Measurements from ENCODE around the gene PKMYT1.

The PKMYT1 gene

DNA sequence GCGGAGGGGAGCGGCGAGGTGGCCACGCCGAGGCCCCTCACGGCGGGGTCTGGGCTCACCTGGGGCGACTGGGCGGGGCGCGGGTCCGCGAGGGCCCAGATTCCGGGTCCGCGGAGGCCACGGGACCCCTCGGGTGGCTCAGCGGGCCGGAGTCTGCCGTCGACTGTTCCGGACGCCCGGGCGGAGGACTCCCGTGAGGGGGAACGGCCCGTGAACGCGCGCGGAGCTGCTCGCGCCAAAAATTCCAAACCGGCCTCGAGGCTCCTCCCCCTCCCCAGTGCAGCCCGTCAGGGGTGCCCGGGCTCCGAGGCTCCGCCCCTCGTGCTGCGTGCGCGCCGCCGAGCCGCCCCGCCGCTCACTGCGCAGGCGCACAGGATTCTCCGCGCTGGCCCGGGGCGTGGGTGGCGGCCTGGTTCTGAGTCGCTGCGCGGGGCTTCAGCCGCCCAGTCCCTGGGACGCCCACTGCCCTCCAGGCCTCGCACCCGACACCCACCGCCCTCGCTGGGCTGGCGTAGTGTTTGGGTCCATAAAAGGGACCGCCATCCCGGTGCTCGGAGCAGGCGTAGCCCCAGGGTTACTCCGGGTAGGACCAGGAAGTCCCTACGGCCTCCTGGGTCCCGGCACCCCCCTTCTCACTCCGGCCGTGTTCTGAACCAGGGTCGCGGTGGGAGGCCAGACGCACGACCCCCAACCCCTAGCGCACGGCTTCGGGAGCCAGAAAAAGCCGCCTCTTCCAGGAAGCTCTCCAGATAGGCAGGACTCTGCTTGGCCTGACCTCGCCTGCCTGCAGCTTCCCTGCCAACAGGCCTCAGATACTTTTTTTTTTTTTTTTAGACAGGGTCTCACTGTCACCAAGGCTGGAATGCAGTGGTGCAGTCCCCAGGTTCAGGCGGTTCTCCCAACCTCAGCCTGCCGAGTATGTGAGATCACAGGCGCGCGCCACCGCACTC lies at the start of gene PKMYT1:
Gene PKMYT1, minus strand, starts transcription at position 220 of the 950 bp plus-strand sequence. CDS start 789 bp downstream, outside the sequence.
- peak; percentile 88 for DNase-seq (ENCODE audit: low read depth)
- 0 out of 2 replicates have a peak, but pooled peaks have one; percentile 58 for TF ChIP-seq MYC (IDR thresholded peaks at IDR 0.05; ENCODE audit: low read depth, low read length)
- TF ChIP-seq, protein P1, sequence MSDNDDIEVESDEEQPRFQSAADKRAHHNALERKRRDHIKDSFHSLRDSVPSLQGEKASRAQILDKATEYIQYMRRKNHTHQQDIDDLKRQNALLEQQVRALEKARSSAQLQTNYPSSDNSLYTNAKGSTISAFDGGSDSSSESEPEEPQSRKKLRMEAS (IDR thresholded peaks at IDR 0.05; ENCODE audit: low read depth, low read length): peak; percentile 60; the same call in 1 of the 2 replicates
- peak; percentile 98 for TF ChIP-seq POLR2A (IDR thresholded peaks at IDR 0.05; ENCODE audit: extremely low read depth, insufficient read length)
- TF ChIP-seq, protein P2, sequence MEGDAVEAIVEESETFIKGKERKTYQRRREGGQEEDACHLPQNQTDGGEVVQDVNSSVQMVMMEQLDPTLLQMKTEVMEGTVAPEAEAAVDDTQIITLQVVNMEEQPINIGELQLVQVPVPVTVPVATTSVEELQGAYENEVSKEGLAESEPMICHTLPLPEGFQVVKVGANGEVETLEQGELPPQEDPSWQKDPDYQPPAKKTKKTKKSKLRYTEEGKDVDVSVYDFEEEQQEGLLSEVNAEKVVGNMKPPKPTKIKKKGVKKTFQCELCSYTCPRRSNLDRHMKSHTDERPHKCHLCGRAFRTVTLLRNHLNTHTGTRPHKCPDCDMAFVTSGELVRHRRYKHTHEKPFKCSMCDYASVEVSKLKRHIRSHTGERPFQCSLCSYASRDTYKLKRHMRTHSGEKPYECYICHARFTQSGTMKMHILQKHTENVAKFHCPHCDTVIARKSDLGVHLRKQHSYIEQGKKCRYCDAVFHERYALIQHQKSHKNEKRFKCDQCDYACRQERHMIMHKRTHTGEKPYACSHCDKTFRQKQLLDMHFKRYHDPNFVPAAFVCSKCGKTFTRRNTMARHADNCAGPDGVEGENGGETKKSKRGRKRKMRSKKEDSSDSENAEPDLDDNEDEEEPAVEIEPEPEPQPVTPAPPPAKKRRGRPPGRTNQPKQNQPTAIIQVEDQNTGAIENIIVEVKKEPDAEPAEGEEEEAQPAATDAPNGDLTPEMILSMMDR (IDR thresholded peaks at IDR 0.05; ENCODE audit: low read depth, low read length): no peak
- H3K4me3 ChIP-seq (ENCODE audit: low read depth, low read length): peak within 1 kb of the TSS; percentile 71

DNA sequence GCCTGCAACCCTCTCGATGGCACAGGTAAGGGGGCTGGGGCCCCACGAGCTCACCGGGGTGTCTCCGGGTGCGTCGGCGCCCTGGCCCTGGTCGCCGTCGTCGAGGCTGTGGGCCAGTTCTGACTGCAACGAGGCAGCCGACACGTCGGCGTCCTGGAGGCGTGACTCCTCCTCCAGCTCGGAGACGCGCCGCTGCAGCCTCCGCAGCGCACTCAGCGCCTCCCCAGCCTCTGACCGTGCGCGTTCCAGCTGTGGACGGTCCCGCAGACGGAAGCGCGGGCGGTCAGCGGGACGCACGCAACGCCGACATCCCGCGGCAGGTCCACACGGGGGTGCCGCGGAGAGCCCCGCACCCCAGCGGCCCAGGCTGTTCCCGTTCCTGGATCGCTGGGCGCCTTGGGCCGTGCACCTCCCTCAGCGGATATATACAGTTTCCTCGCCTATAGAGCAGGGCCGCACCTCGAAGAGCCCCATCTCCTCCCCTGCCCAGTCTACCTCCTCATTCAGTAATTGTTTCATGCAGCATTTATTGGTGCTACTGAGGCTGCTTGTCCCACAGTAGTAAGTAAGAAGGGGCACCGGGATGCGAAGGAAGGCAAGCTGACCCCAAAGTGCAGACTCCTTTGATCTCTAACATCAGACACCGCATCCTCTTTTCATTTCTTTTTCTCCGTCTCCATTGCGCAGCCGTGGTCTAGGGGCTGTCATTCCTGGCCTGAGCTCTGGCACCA lies 49.4 kb upstream of the PKMYT1 start:
- peak; percentile 56 for DNase-seq (ENCODE audit: low read depth)
- no peak overlapping the region for H3K4me3 ChIP-seq (ENCODE audit: low read depth, low read length)
- TF ChIP-seq, protein P1 (IDR thresholded peaks at IDR 0.05; ENCODE audit: low read depth, low read length): 0 out of 2 replicates have a peak, but pooled peaks have one; percentile 19
- TF ChIP-seq POLR2A (IDR thresholded peaks at IDR 0.05; ENCODE audit: extremely low read depth, insufficient read length): no peak

DNA sequence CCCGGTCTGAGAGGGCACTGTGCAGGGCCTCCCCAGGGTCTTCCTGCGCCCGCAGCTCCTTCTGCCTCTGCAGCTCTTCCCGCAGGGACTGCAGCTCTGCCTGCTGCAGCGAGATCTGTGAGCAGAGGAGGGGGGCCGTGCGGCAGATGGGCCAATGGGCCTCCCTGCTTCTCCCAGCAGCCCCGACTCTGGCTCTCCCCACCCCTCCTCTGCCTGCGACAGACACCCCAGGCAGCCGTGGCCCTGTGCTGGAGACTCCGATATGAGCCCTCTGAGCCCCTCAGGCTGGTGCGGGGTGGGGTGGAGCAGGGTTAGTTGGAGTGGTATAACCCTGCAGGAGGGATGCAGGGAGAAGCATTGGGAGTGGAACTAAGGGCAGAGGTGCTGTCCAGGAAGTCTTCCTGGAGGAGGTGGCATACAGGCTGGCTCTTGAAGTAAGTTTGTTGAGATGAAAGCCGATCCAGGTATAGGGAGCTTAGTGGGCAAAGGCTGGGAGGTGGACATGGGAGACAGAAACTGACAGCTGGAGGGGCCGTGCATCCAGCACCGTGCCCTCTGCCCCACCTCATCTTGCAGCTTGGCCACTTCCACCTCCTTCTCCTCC lies 48.6 kb upstream of the PKMYT1 start:
- TF ChIP-seq, protein P2 (IDR thresholded peaks at IDR 0.05; ENCODE audit: low read depth, low read length): no peak
- no peak for TF ChIP-seq POLR2A (IDR thresholded peaks at IDR 0.05; ENCODE audit: extremely low read depth, insufficient read length)
- TF ChIP-seq, protein P1 (IDR thresholded peaks at IDR 0.05; ENCODE audit: low read depth, low read length): no peak
- no peak for TF ChIP-seq MYC (IDR thresholded peaks at IDR 0.05; ENCODE audit: low read depth, low read length)
- H3K4me3 ChIP-seq (ENCODE audit: low read depth, low read length): no peak overlapping the region
- DNase-seq (ENCODE audit: low read depth): no peak

DNA sequence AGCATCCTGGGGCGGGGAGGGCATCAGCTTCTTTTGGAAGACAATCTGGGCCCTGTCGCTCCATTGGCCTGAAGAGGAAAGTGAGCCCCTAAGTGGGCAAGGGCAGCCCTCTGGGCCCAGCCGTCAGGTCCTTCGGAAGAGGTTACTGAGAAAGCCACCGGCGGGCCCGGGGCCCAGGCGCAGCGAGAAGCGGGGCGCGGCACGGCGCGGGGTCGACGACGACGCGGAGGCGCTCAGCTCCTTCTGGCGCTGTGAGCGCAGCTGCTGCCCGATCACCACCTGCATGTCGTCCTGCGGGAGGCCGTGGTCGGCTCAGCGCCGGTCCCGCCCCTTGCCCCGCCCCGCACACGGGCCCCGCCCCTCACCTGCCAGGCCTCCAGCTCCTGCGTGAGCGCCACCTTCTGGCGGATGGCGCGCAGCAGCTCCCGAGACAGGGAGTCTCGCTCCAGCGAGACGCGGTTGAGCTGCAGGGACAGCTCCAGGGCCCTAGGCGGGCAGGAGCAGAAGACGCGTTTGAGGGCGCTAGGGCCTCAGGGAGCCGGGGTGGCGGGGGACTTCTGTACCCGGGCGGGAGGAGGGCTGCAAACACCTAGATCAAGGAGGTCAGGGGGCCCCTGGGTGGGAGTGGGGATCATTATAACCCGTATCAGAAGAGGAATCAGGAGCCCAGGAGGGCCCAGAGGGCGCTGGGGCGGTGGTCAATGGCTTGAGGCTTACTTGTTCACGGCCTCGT lies 47.9 kb upstream of the PKMYT1 start:
- H3K4me3 ChIP-seq (ENCODE audit: low read depth, low read length): no peak overlapping the region
- peak; percentile 86 for DNase-seq (ENCODE audit: low read depth)
- TF ChIP-seq MYC (IDR thresholded peaks at IDR 0.05; ENCODE audit: low read depth, low read length) (no peak), POLR2A (IDR thresholded peaks at IDR 0.05; ENCODE audit: extremely low read depth, insufficient read length) (no peak)
- TF ChIP-seq, protein P2 (IDR thresholded peaks at IDR 0.05; ENCODE audit: low read depth, low read length): peak; percentile 68
- TF ChIP-seq, protein P1 (IDR thresholded peaks at IDR 0.05; ENCODE audit: low read depth, low read length): peak; percentile 43; the same call in 1 of the 2 replicates

DNA sequence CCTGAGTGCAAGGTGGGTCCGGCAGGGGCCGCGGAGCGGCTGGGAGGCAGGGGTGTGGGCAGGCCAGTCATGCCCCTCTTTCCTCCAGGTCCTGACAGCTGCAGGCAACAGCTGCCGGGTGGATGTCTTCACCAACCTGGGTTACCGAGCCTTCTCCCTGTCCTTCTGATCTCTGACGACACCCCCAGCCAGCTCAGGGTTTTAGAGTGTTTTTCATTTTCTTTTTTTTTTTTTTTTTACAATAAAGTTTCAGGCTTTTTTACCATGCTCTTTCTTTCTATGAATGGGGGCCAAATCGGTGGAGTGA lies 47.2 kb upstream of the PKMYT1 start:
- no peak for TF ChIP-seq POLR2A (IDR thresholded peaks at IDR 0.05; ENCODE audit: extremely low read depth, insufficient read length)
- TF ChIP-seq, protein P2 (IDR thresholded peaks at IDR 0.05; ENCODE audit: low read depth, low read length): no peak
- TF ChIP-seq, protein P1 (IDR thresholded peaks at IDR 0.05; ENCODE audit: low read depth, low read length): no peak
- no peak for DNase-seq (ENCODE audit: low read depth)
- H3K4me3 ChIP-seq (ENCODE audit: low read depth, low read length): no peak overlapping the region
